Measurements from ENCODE around the gene UPF1. TPM values are rescaled to one million over a fixed set of nuclear protein-coding genes. Genes with fewer than 3 reads are reported as not detected.

Gene UPF1
- total and polyA plus RNA-seq, 2 of the 13 experiments (the other 11 are each of a cell fraction or from before 2014, with no cell fraction given) = 16.9 to 41.8 TPM

- WGBS (ENCODE audit: low lambda C conversion rate) = 95% methylated on average over 10 of the region's 17 CpGs
- Histone ChIP-seq H3K79me2 (ENCODE audit: insufficient read depth, low read length) (peaks cover 10% of the 10 kb centered on the region), H3K9ac (ENCODE audit: insufficient read depth, low read depth, low read length) (no peak overlapping the region), H3K27me3 (ENCODE audit: control insufficient read depth in 1 of 2, insufficient read depth in 2 of 2, low read length in 2 of 2) (no peaks in the 10 kb centered on the region), H3K27ac (ENCODE audit: extremely low read length, insufficient read depth, low read length) (no peak overlapping the region), H3K36me3 (replicated peaks in 1 of 2; ENCODE audit: control insufficient read depth in 1 of 2, insufficient read depth in 2 of 2, low read length in 2 of 2) (peaks cover 73 to 98% of the 10 kb centered on the region in 2 experiments), H3K4me2 (ENCODE audit: low read depth, low read length) (no peak overlapping the region), H2AFZ (ENCODE audit: low read length) (no peak overlapping the region), H3K9me3 (ENCODE audit: low read length) (no peaks in the 10 kb centered on the region), H4K20me1 (ENCODE audit: insufficient read depth, low read length) (peaks cover 19% of the 10 kb centered on the region; the same call in 1 of the 2 replicates), H3K4me3 (replicated peaks in 1 of 3; ENCODE audit: insufficient read depth in 1 of 3, low read depth in 2 of 3, low read length in 3 of 3) (no peak overlapping the region), H3K4me1 (ENCODE audit: insufficient read depth, low read length) (no peaks in the 10 kb centered on the region)
- ATAC-seq (peak; percentile 52), DNase-seq (ENCODE audit: low spot score) (no peak), FAIRE-seq (no peak)
- BruUV-seq (replicated peaks) = no TSS peak
- in situ Hi-C loops (cut with HindIII; ENCODE audit: extremely low pct_ligation_motif_present, low pct_unique_long_range_greater_than_20kb) = no loop called here
- intact Hi-C loops (cut with micrococcal nuclease; ENCODE audit: unreplicated experiment) = no loop called here
- ChIA-PET POLR2A (no interaction called here), CTCF (ENCODE audit: low intra/inter-chr PET ratio, low total read pairs) (no interaction called here)
- TF ChIP-seq NAIF1 (CRISPR knock-in tag; IDR thresholded peaks at IDR 0.05; ENCODE audit: borderline replicate concordance) (no peak), HINFP (CRISPR knock-in tag; IDR thresholded peaks at IDR 0.05; ENCODE audit: low read depth) (no peak), GZF1 (CRISPR knock-in tag; IDR thresholded peaks at IDR 0.05) (no peak), ZNF75D (CRISPR knock-in tag; IDR thresholded peaks at IDR 0.05; ENCODE audit: borderline replicate concordance) (no peak), ZBTB7B (CRISPR knock-in tag; IDR thresholded peaks at IDR 0.05) (no peak), AGO2 (optimal IDR thresholded peaks at IDR 0.05; ENCODE audit: low read depth, low read length) (peak; percentile 81), PHF8 (CRISPR knock-in tag; IDR thresholded peaks at IDR 0.05) (no peak), PATZ1 (CRISPR knock-in tag; IDR thresholded peaks at IDR 0.05) (no peak), PRDM4 (CRISPR knock-in tag; IDR thresholded peaks at IDR 0.05; ENCODE audit: borderline replicate concordance) (no peak), TCF12 (IDR thresholded peaks at IDR 0.05) (no peak), TCF12 (CRISPR knock-in tag; IDR thresholded peaks at IDR 0.05) (no peak), ZNF275 (CRISPR knock-in tag; IDR thresholded peaks at IDR 0.05; ENCODE audit: borderline replicate concordance) (no peak), NR2F6 (IDR thresholded peaks at IDR 0.05) (no peak), NR2F6 (CRISPR knock-in tag; IDR thresholded peaks at IDR 0.05) (no peak), HOXA7 (CRISPR knock-in tag; IDR thresholded peaks at IDR 0.05) (no peak), HNF4G (IDR thresholded peaks at IDR 0.05; ENCODE audit: borderline replicate concordance, low read depth, low read length) (no peak), HNF4G (CRISPR knock-in tag; IDR thresholded peaks at IDR 0.05; ENCODE audit: borderline replicate concordance, low read depth) (no peak)
These were observed 22.1 kb downstream of the UPF1 start for GRCh38 chr19:18853755-18854427.

Data from HepG2 (cell line).